ENCODE results near the gene ZNF431. TPM values are rescaled to one million over a fixed set of nuclear protein-coding genes. Genes with fewer than 3 reads are reported as not detected.

ZNF431 gene
- 60.9 and 66.3 TPM in 2 replicates for total RNA-seq (2011; cell fraction: chromatin; rRNA removed; ENCODE audit: low replicate concordance)
- 75.5 and 107 TPM in 2 replicates for total RNA-seq (2011; cell fraction: nucleolus; rRNA removed)
- 67.8 and 79.6 TPM in 2 replicates for total RNA-seq (2011; cell fraction: nucleoplasm; rRNA removed)
- total RNA-seq (2014; rRNA removed) (7.6 and 12.0 TPM in 2 replicates), total RNA-seq (2014; rRNA removed; fragmentation: Illumina TruSeq; extraction: Trizol) (22.0 and 22.8 TPM in 2 replicates), total RNA-seq (2015; rRNA removed; fragmentation: Illumina TruSeq; extraction: Trizol) (17.6 and 19.2 TPM in 2 replicates), total RNA-seq (2021) (13.5 and 16.2 TPM in 2 replicates), polyA plus RNA-seq (2011; rRNA removed) (24.8 and 33.4 TPM in 2 replicates), polyA plus RNA-seq (2014; fragmentation: Illumina TruSeq; extraction: Trizol) (16.5 and 20.4 TPM in 2 replicates), polyA plus RNA-seq (2014; fragmentation: Nextera tagmentation; extraction: Ambion mirVana) (1 to 10 TPM; 3.3 to 5.0 TPM), polyA plus RNA-seq (2014; rRNA removed) (11.9 and 12.9 TPM in 2 replicates), polyA minus RNA-seq (2011; rRNA and poly(A)+ RNA removed) (31.1 and 48.6 TPM in 2 replicates), Bru-seq, nascent RNA (percentile 89 among the genes with signal in this experiment), BruChase-seq, experiment 1, labeled RNA remaining after a 2-hour chase (percentile 92 among the genes with signal in this experiment), BruChase-seq, experiment 2, labeled RNA remaining after a 6-hour chase (percentile 91 among the genes with signal in this experiment)
- 4.2 and 9.4 TPM in 2 replicates for polyA plus RNA-seq (2011; cell fraction: cytosol; rRNA removed)
- 27.2 and 28.4 TPM in 2 replicates for polyA plus RNA-seq (2011; cell fraction: nucleus; rRNA removed)
- polyA plus RNA-seq (2012) = 8.6 and 18.4 TPM in 2 replicates
- 25.1 and 38.4 TPM in 2 replicates for polyA minus RNA-seq (2011; cell fraction: cytosol; rRNA and poly(A)+ RNA removed)
- polyA minus RNA-seq (2011; cell fraction: nucleus; rRNA and poly(A)+ RNA removed) = 83.9 and 215 TPM in 2 replicates
- long read RNA-seq, experiment 1, full-length matches to known transcripts = 3 of 28 reads
- long read RNA-seq, experiment 1, partial matches to known transcripts = 2 of 28 reads
- long read RNA-seq, experiment 1, other reads (novel, unspliced or antisense) = 23 of 28 reads
- long read RNA-seq, experiment 2, full-length matches to known transcripts = 3 of 12 reads
- long read RNA-seq, experiment 2, partial matches to known transcripts = 1 of 12 reads
- long read RNA-seq, experiment 2, other reads (novel, unspliced or antisense) = 8 of 12 reads
- long read RNA-seq, experiment 3, partial matches to known transcripts = 0 of 3 reads
- long read RNA-seq, experiment 3, other reads (novel, unspliced or antisense) = 3 of 3 reads

- peak within 1 kb of the TSS; percentile 88 to 93 for H3K9ac ChIP-seq (ENCODE audit: insufficient read depth in 1 of 2, low read depth in 2 of 2, low read length in 2 of 2)
- H3K27ac ChIP-seq (ENCODE audit: extremely low read depth, low read depth, low read length) = peak within 1 kb of the TSS; percentile 88
- WGBS (ENCODE audit: insufficient coverage, low coverage, missing lambda C conversion rate) = under 1% methylated on average over 30 of the region's 30 CpGs
- ChIA-PET CTCF (ENCODE audit: low intra/inter-chr PET ratio) (no interaction called here), POLR2A (interaction anchor here (0.6 to 2.6 kb wide), 13 partner anchors 9 to 625 kb away, joined by 3 to 15 read pairs (median 4); partner anchors contain the start of genes ZNF100, ZNF430 and ZNF714)
- H4K20me1 ChIP-seq (replicated peaks; ENCODE audit: control insufficient read depth, insufficient read depth, low read length) = no peaks in the 10 kb centered on the region
- peaks cover 42% of the 10 kb centered on the region for H3K79me2 ChIP-seq (ENCODE audit: control insufficient read depth, insufficient read depth, low read length)
- FAIRE-seq (peak; percentile 97), DNase-seq (ENCODE audit: extremely low read depth in 1 of 4, low spot score in 3 of 4) (peak; percentile 86 to 97 (median 88)), ATAC-seq (peak; percentile 96)
- intact Hi-C loops (cut with micrococcal nuclease) = loop anchor here (5.0 kb wide), 2 partner anchors 60 to 120 kb away; partner anchors contain the start of genes ZNF430 and ZNF714
- H3K4me3 ChIP-seq = peak within 1 kb of the TSS; percentile 88
- in situ Hi-C loops (cut with MboI) = no loop called here
- peak within 1 kb of the TSS; percentile 96 for H3K4me2 ChIP-seq (ENCODE audit: insufficient read depth, low read length)
- H3K9me3 ChIP-seq (replicated peaks; ENCODE audit: control insufficient read depth, insufficient read depth, low read depth, low read length) = no peaks in the 10 kb centered on the region
- H3K9me1 ChIP-seq (ENCODE audit: control insufficient read depth, insufficient read depth, low read length) = no peaks in the 10 kb centered on the region
- H3K27me3 ChIP-seq (ENCODE audit: control insufficient read depth in 2 of 2, insufficient read depth in 2 of 2, low read length in 2 of 2) = no peaks in the 10 kb centered on the region
- peaks cover 0 to 16% of the 10 kb centered on the region in 2 experiments; a peak in 3 of 5 replicates for H3K4me1 ChIP-seq (replicated peaks in 1 of 2; ENCODE audit: control insufficient read depth in 2 of 2, insufficient read depth in 2 of 2, low read length in 2 of 2)
- H3K36me3 ChIP-seq (ENCODE audit: control insufficient read depth, insufficient read depth, low read length) = peaks cover 35% of the 10 kb centered on the region
- peak within 1 kb of the TSS; percentile 91 for H2AFZ ChIP-seq (ENCODE audit: low read depth, low read length)
- TSS peak; percentile 54 for BruUV-seq (replicated peaks)
- TF ChIP-seq AFF4 (CRISPR knock-in tag; IDR thresholded peaks at IDR 0.05) (0 out of 2 replicates have a peak, but pooled peaks have one; percentile 65), MYBL2 (IDR thresholded peaks at IDR 0.05; ENCODE audit: low read depth) (no peak), MYBL2 (CRISPR knock-in tag; IDR thresholded peaks at IDR 0.05; ENCODE audit: borderline replicate concordance) (no peak), STAT6 (CRISPR knock-in tag; IDR thresholded peaks at IDR 0.05) (no peak), ATF4 (CRISPR knock-in tag; IDR thresholded peaks at IDR 0.05) (no peak), NFYB (IDR thresholded peaks at IDR 0.05; ENCODE audit: extremely low read depth, insufficient read length) (peak; percentile 97), SP2 (IDR thresholded peaks at IDR 0.05; ENCODE audit: extremely low read depth, low read depth, low read length, poor library complexity, severe bottlenecking) (peak; percentile 63)
These were observed at the start of gene ZNF431 for GRCh38 chr19:21141787-21142464. Gene ZNF431 (plus strand): TSS chr19:21142040. CDS start chr19:21142184, 144 bp downstream.
